Thoracic aorta (tissue), 2 donors: ENCODE measurements around the gene MRPL49. TPM values are rescaled to one million over a fixed set of nuclear protein-coding genes. Genes with fewer than 3 reads are reported as not detected.

ENCODE experiments used
- ATAC-seq: fragments of 150-250 bp; one replicate; pipeline ENCODE4 v1.8.0; 2017; ENCODE audit warnings: low read depth; ENCODE audit not compliant: insufficient number of reproducible peaks, low FRiP score
- DNase-seq: peaks from one replicate; pipeline ENCODE4 v3.0.0-alpha.2; 2020; ENCODE audit warnings: low spot score
- H3K27ac ChIP-seq, 2 donors: fragments of 200-600 bp; sonication (generic); 1 replicate in 1 of 2; 2 replicates in 1 of 2; pipeline ENCODE4 v1.5.1; 2016; ENCODE audit warnings: mild to moderate bottlenecking in 2 of 2, moderate library complexity in 2 of 2
- H3K27me3 ChIP-seq: fragments of 200-600 bp; sonication (generic); replicated peaks from 2 replicates; pipeline ENCODE4 v1.6.0; 2016; ENCODE audit warnings: mild to moderate bottlenecking; ENCODE audit not compliant: insufficient read depth
- H3K36me3 ChIP-seq: fragments of 200-600 bp; sonication (generic); one replicate; pipeline ENCODE4 v1.5.1; 2016
- H3K4me1 ChIP-seq, 2 donors: fragments of 200-600 bp; sonication (generic); 1 replicate in 1 of 2; 2 replicates in 1 of 2; pipeline versions ENCODE4 v1.5.1 to v1.6.0; 2016; ENCODE audit warnings: low read depth in 2 of 2, mild to moderate bottlenecking in 1 of 2; ENCODE audit not compliant: control insufficient read depth in 1 of 2
- H3K4me3 ChIP-seq: fragments of 200-600 bp; sonication (generic); 2 replicates; pipeline ENCODE4 v1.5.1; 2016; ENCODE audit warnings: mild to moderate bottlenecking
- H3K9me3 ChIP-seq: fragments of 200-600 bp; sonication (generic); 2 replicates; pipeline ENCODE4 v1.5.1; 2016
- total RNA-seq, 2 donors: library from RNA; depleted of rRNA; stranded (reverse); fragments of >200 nt; gene quantifications; one replicate each; pipeline versions ENCODE4 v1.1.0 to v1.2.3, GENCODE V29; 2016
- TF ChIP-seq, protein P1 (sequence below): fragments of 200-600 bp; sonication (generic); IDR thresholded peaks from one replicate; pipeline ENCODE4 v1.5.1; 2019; ENCODE audit warnings: antibody characterized with exemption

The MRPL49 gene
- total RNA-seq, 2 donors from 2014 or later: 44.6 to 61.1 TPM

DNA sequence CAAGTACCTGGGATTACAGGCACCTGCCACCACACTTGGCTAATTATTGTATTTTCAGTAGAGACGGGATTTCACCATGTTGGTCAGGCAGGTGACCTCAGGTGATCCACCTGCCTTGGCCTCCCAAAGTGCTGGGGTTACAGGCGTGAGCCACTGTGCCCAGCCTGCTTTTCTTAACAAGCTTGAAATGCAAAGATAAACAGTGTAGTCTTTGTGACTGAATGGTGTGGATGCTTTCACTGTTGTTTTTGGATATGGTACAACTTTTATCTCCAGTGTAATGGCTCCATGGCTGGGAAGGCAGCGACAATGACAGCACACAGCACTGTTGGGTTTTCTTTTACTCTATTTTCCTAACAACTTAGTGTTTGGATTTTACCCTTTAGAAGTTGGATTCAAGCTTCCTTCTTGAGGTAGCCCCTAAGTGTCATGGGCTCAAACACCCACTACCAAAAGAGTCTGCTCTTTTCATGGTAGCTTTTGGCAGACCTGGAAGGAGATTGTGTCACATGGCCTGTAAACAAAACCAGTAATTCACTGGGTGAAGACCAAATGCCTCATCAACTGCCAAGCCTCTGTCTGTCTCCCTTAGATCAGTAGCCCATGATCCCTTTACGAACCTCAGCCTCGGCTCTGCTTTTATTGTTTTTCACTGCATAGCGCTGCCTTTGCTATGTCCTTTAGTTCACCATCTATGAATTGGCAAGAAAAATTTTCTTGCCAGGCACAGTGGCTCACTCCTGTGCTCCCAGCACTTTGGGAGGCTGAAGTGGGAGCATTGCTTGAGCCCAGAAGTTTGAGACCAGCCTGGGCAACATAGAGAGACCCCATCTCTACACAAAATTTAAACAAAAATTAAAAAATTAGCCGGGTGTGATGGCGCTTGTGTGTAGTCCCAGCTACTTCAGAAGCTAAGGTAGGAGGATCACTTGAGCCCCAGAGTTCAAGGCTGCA, 19.7 kb upstream of the MRPL49 start:
- ATAC-seq (no peak), DNase-seq (no peak)
- Histone ChIP-seq H3K27me3 (no peaks in the 10 kb centered on the region), H3K4me1 (peaks cover 4 to 21% of the 10 kb centered on the region in 2 donors), H3K4me3 (no peak overlapping the region), H3K27ac (peak overlapping the region; percentile 43 to 48), H3K9me3 (no peaks in the 10 kb centered on the region), H3K36me3 (peaks cover under 1% of the 10 kb centered on the region)
- TF ChIP-seq, protein P1, sequence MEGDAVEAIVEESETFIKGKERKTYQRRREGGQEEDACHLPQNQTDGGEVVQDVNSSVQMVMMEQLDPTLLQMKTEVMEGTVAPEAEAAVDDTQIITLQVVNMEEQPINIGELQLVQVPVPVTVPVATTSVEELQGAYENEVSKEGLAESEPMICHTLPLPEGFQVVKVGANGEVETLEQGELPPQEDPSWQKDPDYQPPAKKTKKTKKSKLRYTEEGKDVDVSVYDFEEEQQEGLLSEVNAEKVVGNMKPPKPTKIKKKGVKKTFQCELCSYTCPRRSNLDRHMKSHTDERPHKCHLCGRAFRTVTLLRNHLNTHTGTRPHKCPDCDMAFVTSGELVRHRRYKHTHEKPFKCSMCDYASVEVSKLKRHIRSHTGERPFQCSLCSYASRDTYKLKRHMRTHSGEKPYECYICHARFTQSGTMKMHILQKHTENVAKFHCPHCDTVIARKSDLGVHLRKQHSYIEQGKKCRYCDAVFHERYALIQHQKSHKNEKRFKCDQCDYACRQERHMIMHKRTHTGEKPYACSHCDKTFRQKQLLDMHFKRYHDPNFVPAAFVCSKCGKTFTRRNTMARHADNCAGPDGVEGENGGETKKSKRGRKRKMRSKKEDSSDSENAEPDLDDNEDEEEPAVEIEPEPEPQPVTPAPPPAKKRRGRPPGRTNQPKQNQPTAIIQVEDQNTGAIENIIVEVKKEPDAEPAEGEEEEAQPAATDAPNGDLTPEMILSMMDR: no peak

DNA sequence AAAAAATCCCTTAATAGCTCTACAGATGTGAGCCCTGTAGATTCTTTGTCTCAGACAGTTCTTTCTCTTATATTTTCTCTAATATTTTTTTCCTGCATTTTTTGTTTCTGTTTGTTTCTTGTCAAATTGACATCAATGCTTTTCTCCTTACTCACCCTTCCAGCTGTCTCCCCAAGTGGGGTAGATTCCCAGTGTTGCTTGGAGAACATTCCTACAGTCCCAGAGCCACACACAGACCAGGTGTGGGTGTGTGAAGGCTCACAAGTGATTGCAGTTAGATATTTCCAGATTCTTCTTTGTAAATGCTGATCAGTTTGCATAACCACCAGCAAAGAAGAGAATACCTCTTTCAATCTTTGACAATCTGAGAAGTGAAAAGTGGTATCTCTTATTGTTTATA, 18.6 kb upstream of the MRPL49 start:
- TF ChIP-seq, protein P1: no peak
- no peaks in the 10 kb centered on the region for H3K9me3 ChIP-seq
- H3K27me3 ChIP-seq: no peaks in the 10 kb centered on the region
- no peak overlapping the region for H3K27ac ChIP-seq
- H3K36me3 ChIP-seq: peaks cover 11% of the 10 kb centered on the region
- no peak for ATAC-seq
- peaks cover 3 to 16% of the 10 kb centered on the region in 2 donors for H3K4me1 ChIP-seq
- no peak overlapping the region for H3K4me3 ChIP-seq
- DNase-seq: no peak

DNA sequence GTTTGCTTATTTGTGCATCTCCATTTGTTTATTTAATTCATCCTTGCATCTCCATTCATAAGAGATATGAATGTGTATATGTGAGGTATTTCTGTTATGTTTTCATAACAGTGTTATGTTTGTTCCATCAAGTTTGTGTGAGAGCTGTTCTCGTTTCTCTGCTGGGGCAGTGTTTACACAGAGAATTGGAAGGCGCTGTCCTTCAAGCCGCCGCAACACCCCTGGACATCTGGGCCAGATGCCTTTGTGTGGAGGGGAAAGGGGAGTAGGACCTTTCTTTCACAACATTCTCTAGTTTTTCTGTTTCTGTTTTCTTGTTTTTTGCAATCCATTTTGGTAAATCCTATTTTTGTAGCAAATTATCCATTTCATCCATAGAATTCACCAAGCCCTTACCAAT, 17.5 kb upstream of the MRPL49 start:
- Histone ChIP-seq H3K4me3 (no peak overlapping the region), H3K36me3 (peaks cover 22% of the 10 kb centered on the region), H3K27me3 (no peaks in the 10 kb centered on the region), H3K27ac (no peak overlapping the region), H3K4me1 (peaks cover 3 to 16% of the 10 kb centered on the region in 2 donors), H3K9me3 (no peaks in the 10 kb centered on the region)
- DNase-seq (no peak), ATAC-seq (no peak)
- TF ChIP-seq, protein P1: no peak

DNA sequence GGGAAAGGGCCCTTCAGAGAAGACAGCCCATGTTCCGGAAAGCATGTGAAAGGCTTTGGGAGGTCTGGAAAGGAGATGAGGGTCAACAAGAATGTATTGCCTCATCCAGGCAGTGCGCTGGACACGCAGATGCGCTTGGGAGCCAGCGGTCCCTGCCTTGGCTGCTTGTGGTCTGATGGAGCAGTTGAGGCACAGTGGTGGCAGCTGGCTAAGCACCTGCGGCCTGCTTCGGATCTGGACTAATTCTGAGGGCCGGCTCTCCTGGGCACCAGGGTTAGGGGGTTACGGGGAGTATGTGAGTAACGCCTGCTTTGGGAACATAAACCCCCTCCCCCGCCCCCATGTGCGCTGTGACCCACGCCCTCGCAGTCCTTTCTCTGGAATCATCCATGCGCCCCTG, 15.0 kb upstream of the MRPL49 start:
- DNase-seq (no peak), ATAC-seq (no peak)
- Histone ChIP-seq H3K27me3 (no peaks in the 10 kb centered on the region), H3K9me3 (no peaks in the 10 kb centered on the region), H3K4me3 (no peak overlapping the region), H3K4me1 (peaks cover 4 to 27% of the 10 kb centered on the region in 2 donors), H3K36me3 (peaks cover 25% of the 10 kb centered on the region), H3K27ac (no peak overlapping the region)
- TF ChIP-seq, protein P1: no peak

DNA sequence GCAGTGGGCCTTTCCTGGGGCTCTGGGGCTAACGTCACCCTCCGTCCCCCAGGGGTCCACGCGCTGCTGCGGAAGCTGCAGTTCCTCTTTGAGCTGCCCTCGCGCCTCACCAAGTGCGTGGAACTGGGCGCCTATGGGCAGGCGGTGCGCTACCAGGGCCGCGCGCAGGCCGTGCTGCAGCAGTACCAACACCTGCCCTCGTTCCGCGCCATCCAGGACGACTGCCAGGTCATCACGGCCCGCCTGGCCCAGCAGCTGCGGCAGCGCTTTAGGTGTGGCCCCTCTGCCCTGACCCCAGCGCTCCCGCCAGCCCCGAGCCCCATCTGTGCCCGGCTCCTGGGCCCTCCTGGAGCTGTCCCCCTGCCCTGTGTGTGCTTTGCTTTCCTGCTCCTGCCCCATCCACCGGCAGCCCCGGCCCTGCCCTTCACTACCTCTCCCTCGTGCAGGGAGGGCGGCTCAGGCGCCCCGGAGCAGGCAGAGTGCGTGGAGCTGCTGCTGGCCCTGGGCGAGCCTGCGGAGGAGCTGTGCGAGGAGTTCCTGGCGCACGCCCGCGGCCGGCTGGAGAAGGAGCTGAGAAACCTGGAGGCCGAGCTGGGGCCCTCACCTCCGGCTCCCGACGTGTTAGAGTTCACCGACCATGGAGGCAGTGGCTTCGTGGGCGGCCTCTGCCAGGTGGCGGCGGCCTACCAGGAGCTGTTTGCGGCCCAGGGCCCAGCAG, 14.2 kb upstream of the MRPL49 start:
- Histone ChIP-seq H3K9me3 (no peaks in the 10 kb centered on the region), H3K36me3 (peaks cover 25% of the 10 kb centered on the region), H3K27me3 (no peaks in the 10 kb centered on the region), H3K4me3 (no peak overlapping the region), H3K4me1 (peaks cover 12 to 27% of the 10 kb centered on the region in 2 donors), H3K27ac (no peak overlapping the region)
- TF ChIP-seq, protein P1: no peak
- no peak for DNase-seq
- no peak for ATAC-seq
